Breast epithelium (tissue), 4 donors: ENCODE measurements around the gene LDHAL6A. TPM values are rescaled to one million over a fixed set of nuclear protein-coding genes. Genes with fewer than 3 reads are reported as not detected.

ENCODE experiments used
- DNase-seq, 2 donors: peaks; one replicate each; pipeline ENCODE4 v3.0.0-alpha.2; 2019; ENCODE audit warnings: low spot score in 2 of 2
- H3K27ac ChIP-seq, 2 donors: fragments of 200-600 bp; sonication (generic) in 1 of 2; one replicate each; pipeline ENCODE4 v1.5.1; 2016 to 2019; ENCODE audit warnings: mild to moderate bottlenecking in 1 of 2
- H3K27me3 ChIP-seq, 2 donors: fragments of 200-600 bp; sonication (generic) in 1 of 2; one replicate each; pipeline versions ENCODE4 v1.5.1 to v1.6.0; 2017 to 2019; ENCODE audit warnings: control low read depth in 1 of 2, mild to moderate bottlenecking in 1 of 2
- H3K36me3 ChIP-seq: fragments of 200-600 bp; one replicate; pipeline ENCODE4 v1.5.1; 2019
- H3K4me1 ChIP-seq, 2 donors: fragments of 200-600 bp; sonication (generic); one replicate each; pipeline ENCODE4 v1.5.1; 2016 to 2019; ENCODE audit warnings: control low read depth in 1 of 2
- H3K4me3 ChIP-seq, 3 donors: fragments of 200-600 bp; sonication (generic); 1 replicate in 2 of 3; 2 replicates in 1 of 3; pipeline ENCODE4 v1.5.1; 2016 to 2019; ENCODE audit warnings: mild to moderate bottlenecking in 3 of 3, moderate library complexity in 2 of 3
- H3K9me3 ChIP-seq, 2 donors: fragments of 200-600 bp; sonication (generic) in 1 of 2; one replicate each; pipeline ENCODE4 v1.5.1; 2016 to 2019; ENCODE audit warnings: control low read depth in 1 of 2
- CTCF ChIP-seq, 3 donors: fragments of 450-650 bp; IDR thresholded peaks; one replicate each; pipeline ENCODE4 v1.5.1; 2016 to 2017; ENCODE audit warnings: antibody characterized with exemption in 3 of 3, mild to moderate bottlenecking in 3 of 3, moderate library complexity in 3 of 3
- POLR2A ChIP-seq: fragments of 450-650 bp; IDR thresholded peaks from one replicate; pipeline ENCODE4 v1.6.1; 2016; ENCODE audit warnings: antibody characterized with exemption, mild to moderate bottlenecking, moderate library complexity
- POLR2AphosphoS5 ChIP-seq, 3 donors: sonication (generic); formaldehyde crosslinking; IDR thresholded peaks; one replicate each; pipeline ENCODE4 v1.6.1; 2017; ENCODE audit warnings: antibody characterized with exemption in 3 of 3
- intact Hi-C: fragments of 100-400 bp; cut with DNase I; formaldehyde crosslinking; loops from one replicate; pipeline ENCODE4 v1.15.1; 2023; ENCODE audit warnings: low total_unique reads
- total RNA-seq, 3 donors: library from RNA; depleted of rRNA; stranded (reverse); fragments of >200 nt; gene quantifications; one replicate each; pipeline ENCODE4 v1.1.0, GENCODE V29; 2016

LDHAL6A gene
- total RNA-seq, 3 donors from 2014 or later, result not detected

GRCh38 chr11:18468059-18468458 is 12.4 kb downstream of the LDHAL6A start:
- Histone ChIP-seq H3K27ac (no peak overlapping the region), H3K9me3 (no peaks in the 10 kb centered on the region), H3K4me3 (no peak overlapping the region), H3K36me3 (no peaks in the 10 kb centered on the region), H3K27me3 (no peaks in the 10 kb centered on the region), H3K4me1 (no peaks in the 10 kb centered on the region)
- TF ChIP-seq POLR2AphosphoS5 (IDR thresholded peaks at IDR 0.05) (no peak), CTCF (IDR thresholded peaks at IDR 0.05) (no peak), POLR2A (no peak)
- intact Hi-C loops, result no loop called here
- no peak for DNase-seq

DNA sequence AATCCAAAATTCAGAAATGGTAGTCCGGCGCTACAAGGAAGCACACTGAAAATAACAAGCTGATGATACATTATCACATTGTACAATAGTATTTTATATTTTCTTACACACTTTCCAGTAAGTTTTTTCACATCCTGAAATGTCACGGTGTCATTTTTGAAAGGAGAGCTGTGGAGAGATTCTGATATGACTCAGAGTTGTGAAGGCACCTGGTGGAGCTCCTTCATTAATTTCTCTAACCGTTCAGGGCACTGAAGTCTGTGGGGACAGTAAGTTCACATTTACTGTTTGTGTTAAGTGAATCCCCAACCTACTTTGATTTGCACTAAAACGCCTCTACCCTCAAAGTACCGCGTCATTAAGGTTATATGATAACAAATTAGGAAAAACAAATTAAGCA is 13.3 kb downstream of the LDHAL6A start:
- no peaks in the 10 kb centered on the region for H3K27me3 ChIP-seq
- H3K4me1 ChIP-seq, result no peaks in the 10 kb centered on the region
- H3K27ac ChIP-seq, result no peak overlapping the region
- intact Hi-C loops, result no loop called here
- no peak overlapping the region for H3K4me3 ChIP-seq
- H3K36me3 ChIP-seq, result no peaks in the 10 kb centered on the region
- DNase-seq, result no peak
- H3K9me3 ChIP-seq, result no peaks in the 10 kb centered on the region
- TF ChIP-seq CTCF (IDR thresholded peaks at IDR 0.05), result no peak

- Histone ChIP-seq H3K4me1 (no peaks in the 10 kb centered on the region), H3K9me3 (no peaks in the 10 kb centered on the region), H3K4me3 (no peak overlapping the region), H3K27ac (no peak overlapping the region), H3K36me3 (no peaks in the 10 kb centered on the region), H3K27me3 (no peaks in the 10 kb centered on the region)
- intact Hi-C loops, result no loop called here
- DNase-seq, result no peak
- TF ChIP-seq POLR2A (no peak), CTCF (IDR thresholded peaks at IDR 0.05) (no peak), POLR2AphosphoS5 (IDR thresholded peaks at IDR 0.05) (no peak)
These were observed 16.3 kb downstream of the LDHAL6A start for GRCh38 chr11:18471995-18472394.

- intact Hi-C loops, result no loop called here
- no peak overlapping the region for H3K4me3 ChIP-seq
These were observed 16.9 kb downstream of the LDHAL6A start for GRCh38 chr11:18472587-18472986.

GRCh38 chr11:18479063-18479462 is 23.4 kb downstream of the LDHAL6A start:
- Histone ChIP-seq H3K4me1 (no peaks in the 10 kb centered on the region), H3K27me3 (no peaks in the 10 kb centered on the region), H3K4me3 (no peak overlapping the region), H3K36me3 (peaks cover 6% of the 10 kb centered on the region), H3K27ac (no peak overlapping the region), H3K9me3 (no peaks in the 10 kb centered on the region)
- no peak for DNase-seq
- intact Hi-C loops, result no loop called here
- TF ChIP-seq POLR2AphosphoS5 (IDR thresholded peaks at IDR 0.05), result no peak

More at GRCh38 chr11:18472587-18472986, 16.9 kb downstream of the LDHAL6A start:
- no peak for DNase-seq
- H3K9me3 ChIP-seq, result no peaks in the 10 kb centered on the region
- no peaks in the 10 kb centered on the region for H3K27me3 ChIP-seq
- TF ChIP-seq CTCF (IDR thresholded peaks at IDR 0.05) (no peak), POLR2AphosphoS5 (IDR thresholded peaks at IDR 0.05) (no peak), POLR2A (no peak)
- no peaks in the 10 kb centered on the region for H3K4me1 ChIP-seq
- H3K36me3 ChIP-seq, result no peaks in the 10 kb centered on the region
- no peak overlapping the region for H3K27ac ChIP-seq

- no peak for DNase-seq
- no peaks in the 10 kb centered on the region for H3K27me3 ChIP-seq
- H3K4me3 ChIP-seq, result no peak overlapping the region
- intact Hi-C loops, result no loop called here
- no peaks in the 10 kb centered on the region for H3K9me3 ChIP-seq
- no peak overlapping the region for H3K27ac ChIP-seq
- TF ChIP-seq CTCF (IDR thresholded peaks at IDR 0.05), result no peak
- TF ChIP-seq POLR2A, result no peak
- no peak for TF ChIP-seq POLR2AphosphoS5 (IDR thresholded peaks at IDR 0.05)
- no peaks in the 10 kb centered on the region for H3K36me3 ChIP-seq
- H3K4me1 ChIP-seq, result no peaks in the 10 kb centered on the region
These were observed 30.4 kb downstream of the LDHAL6A start for GRCh38 chr11:18485913-18486528.
